T-cell (primary cell): ENCODE data around the gene JPT2. TPM values are rescaled to one million over a fixed set of nuclear protein-coding genes. Genes with fewer than 3 reads are reported as not detected.
"Not testable (repeated sequence)": the region's sequence is repeated elsewhere in the genome, so short reads cannot be mapped to it uniquely, and the experiment has no call there.

Experiments
- ATAC-seq, 4 experiments: fragments of 200-7000 bp in 3 of 4; fragments of 150-1000 bp in 1 of 4; cut with Tn5 transposase; replicated peaks in 1 of 4; 1 replicate in 3 of 4; 2 replicates in 1 of 4; pipeline ENCODE4 v1.10.0; 2021; ENCODE audit warnings: moderate library complexity in 3 of 4, mild to moderate bottlenecking in 2 of 4, moderate number of reproducible peaks in 1 of 4
- CTCF ChIA-PET, 2 donors: fragments of 300-600 bp; sonication (Branson Sonifier 250); formaldehyde crosslinking; loops; one replicate each; lab custom pipeline; 2022; ENCODE audit warnings: antibody characterized with exemption in 2 of 2; lab: Charles Lee
- POLR2A ChIA-PET, 2 donors: fragments of 300-600 bp; sonication (Branson Sonifier 250); formaldehyde crosslinking; loops; one replicate each; lab custom pipeline; 2022; ENCODE audit warnings: antibody characterized with exemption in 2 of 2; lab: Charles Lee
- DNase-seq, 35 experiments: peaks; one replicate each; pipeline versions ENCODE4 v3.0.0 to v3.0.0-alpha.2; 2013 to 2023
- H3K27ac ChIP-seq: one replicate; pipeline ENCODE4 v1.5.1; 2013; ENCODE audit warnings: low read length
- H3K27me3 ChIP-seq, 2 experiments: replicated peaks in 1 of 2; 1 replicate in 1 of 2; 2 replicates in 1 of 2; pipeline versions ENCODE4 v1.6.1 to v1.7.0; 2013; ENCODE audit warnings: low read length in 1 of 2, mixed read lengths in 1 of 2; ENCODE audit not compliant: control insufficient read depth in 2 of 2, insufficient read depth in 2 of 2; ENCODE audit errors: extremely low read depth in 1 of 2
- H3K36me3 ChIP-seq, 2 donors: 1 replicate in 1 of 2; 2 replicates in 1 of 2; pipeline versions ENCODE4 v1.6.1 to v1.7.0; 2013; ENCODE audit warnings: low read length in 1 of 2; ENCODE audit not compliant: control insufficient read depth in 2 of 2, insufficient read depth in 1 of 2; ENCODE audit errors: extremely low read depth in 1 of 2
- H3K4me1 ChIP-seq, 2 experiments: 1 replicate in 1 of 2; 2 replicates in 1 of 2; pipeline versions ENCODE4 v1.6.1 to v1.7.0; 2013; ENCODE audit warnings: low read length in 2 of 2, mixed read lengths in 1 of 2; ENCODE audit not compliant: insufficient read depth in 2 of 2, control insufficient read depth in 1 of 2; ENCODE audit errors: extremely low read depth in 1 of 2
- H3K4me3 ChIP-seq, 2 donors: 1 replicate in 1 of 2; 2 replicates in 1 of 2; pipeline versions ENCODE4 v1.5.1 to v1.7.0; 2013; ENCODE audit warnings: mild to moderate bottlenecking in 2 of 2, low read length in 1 of 2, moderate library complexity in 1 of 2; ENCODE audit not compliant: control insufficient read depth in 1 of 2; ENCODE audit errors: extremely low read depth in 1 of 2
- H3K9me3 ChIP-seq: 2 replicates; pipeline ENCODE4 v1.7.0; 2013
- H3K27ac Mint-ChIP-seq, 2 donors: one replicate each; pipeline ENCODE4 v1.8.0; 2020 to 2021; ENCODE audit warnings: mild to moderate bottlenecking in 2 of 2, mixed read lengths in 2 of 2
- H3K27me3 Mint-ChIP-seq, 2 donors: one replicate each; pipeline ENCODE4 v1.8.0; 2021 to 2022; ENCODE audit warnings: mixed read lengths in 2 of 2
- H3K36me3 Mint-ChIP-seq: one replicate; pipeline ENCODE4 v1.8.0; 2021; ENCODE audit warnings: mixed read lengths
- H3K4me1 Mint-ChIP-seq, 3 donors: one replicate each; pipeline ENCODE4 v1.8.0; 2020 to 2022; ENCODE audit warnings: mixed read lengths in 3 of 3, mild to moderate bottlenecking in 1 of 3
- H3K4me3 Mint-ChIP-seq, 3 donors: one replicate each; pipeline ENCODE4 v1.8.0; 2020 to 2022; ENCODE audit warnings: mild to moderate bottlenecking in 3 of 3, mixed read lengths in 3 of 3, moderate library complexity in 3 of 3
- H3K9me3 Mint-ChIP-seq, 3 donors: one replicate each; pipeline ENCODE4 v1.8.0; 2020 to 2022; ENCODE audit warnings: mixed read lengths in 3 of 3
- WGBS: methylation state at CpG from one replicate; pipeline ENCODE4 v1.1.5; 2013; ENCODE audit warnings: missing lambda C conversion rate; ENCODE audit not compliant: insufficient coverage; 5-methylcytosine and 5-hydroxymethylcytosine counted together
- total RNA-seq, 35 experiments: library from RNA in 6 of 35; stranded (reverse) in 6 of 35; fragments of 120-200 nt in 1 of 35; gene quantifications; one replicate each; pipeline versions ENCODE4 v1.2.1 to v1.2.4 and lab custom pipeline; 2013 to 2026

The JPT2 gene
- total RNA-seq, 5 donors from 2014 or later (not counting 1 experiment from before 2014, with no cell fraction given): 13.8 to 51.1 (median 41.3) TPM

GRCh38 chr16:1698680-1699079 is 20.6 kb downstream of the JPT2 start:
- H3K9me3 ChIP-seq: no peaks in the 10 kb centered on the region
- Mint-ChIP-seq H3K4me3 (no peak overlapping the region), H3K4me1 (no peaks in the 10 kb centered on the region), H3K36me3 (peaks cover 28% of the 10 kb centered on the region), H3K27me3 (no peaks in the 10 kb centered on the region), H3K9me3 (no peaks in the 10 kb centered on the region), H3K27ac (peak overlapping the region in 1 of 2 donors; percentile 72)
- DNase-seq (no peak), ATAC-seq (no peak)
- ChIA-PET CTCF (no interaction called here), POLR2A (no interaction called here)
- H3K27me3 ChIP-seq: no peaks in the 10 kb centered on the region
- WGBS: 99% methylated on average over 8 of the region's 10 CpGs
- H3K4me3 ChIP-seq: no peak overlapping the region
- H3K27ac ChIP-seq: no peak overlapping the region
- H3K4me1 ChIP-seq: no peaks in the 10 kb centered on the region
- H3K36me3 ChIP-seq: peaks cover 13 to 57% of the 10 kb centered on the region in 2 donors

GRCh38 chr16:1700246-1700645 is 22.2 kb downstream of the JPT2 start:
- Histone ChIP-seq H3K4me3 (no peak overlapping the region), H3K27me3 (no peaks in the 10 kb centered on the region), H3K9me3 (no peaks in the 10 kb centered on the region), H3K36me3 (peaks cover 9 to 47% of the 10 kb centered on the region in 2 donors), H3K4me1 (peaks cover 0 to 7% of the 10 kb centered on the region in 2 experiments), H3K27ac (no peak overlapping the region)
- no peak overlapping the region for H3K4me3 Mint-ChIP-seq
- peaks cover 21% of the 10 kb centered on the region for H3K36me3 Mint-ChIP-seq
- peaks cover under 1 to 8% (median 5%) of the 10 kb centered on the region in 3 donors for H3K4me1 Mint-ChIP-seq
- ATAC-seq: no peak
- WGBS: 100% methylated on average over 3 of the region's 3 CpGs
- no peak for DNase-seq
- no peak overlapping the region for H3K27ac Mint-ChIP-seq
- no peaks in the 10 kb centered on the region for H3K27me3 Mint-ChIP-seq
- ChIA-PET CTCF (no interaction called here), POLR2A (no interaction called here)
- H3K9me3 Mint-ChIP-seq: no peaks in the 10 kb centered on the region

- peaks cover 0 to 11% of the 10 kb centered on the region in 2 experiments for H3K4me1 ChIP-seq
- Mint-ChIP-seq H3K27ac (peak overlapping the region in 1 of 2 donors; percentile 53), H3K36me3 (peaks cover 21% of the 10 kb centered on the region), H3K4me1 (peaks cover 3 to 13% (median 10%) of the 10 kb centered on the region in 3 donors), H3K4me3 (no peak overlapping the region), H3K9me3 (no peaks in the 10 kb centered on the region), H3K27me3 (no peaks in the 10 kb centered on the region)
- no CpG with 5 or more reads among the region's 6 CpGs for WGBS
- no peaks in the 10 kb centered on the region for H3K9me3 ChIP-seq
- POLR2A ChIA-PET: interaction anchor here in 1 of 2 donors (0.7 kb wide), 1 partner anchor 20 kb away, joined by 3 read pairs; no protein-coding TSS in a partner anchor
- DNase-seq: no peak
- CTCF ChIA-PET: no interaction called here
- H3K4me3 ChIP-seq: no peak overlapping the region
- no peak overlapping the region for H3K27ac ChIP-seq
- H3K27me3 ChIP-seq: no peaks in the 10 kb centered on the region
- no peak for ATAC-seq
- H3K36me3 ChIP-seq: peaks cover 9 to 43% of the 10 kb centered on the region in 2 donors
Observed at GRCh38 chr16:1701216-1701878, 23.3 kb downstream of the JPT2 start.

GRCh38 chr16:1705324-1705687 is 27.2 kb downstream of the JPT2 start:
- H3K9me3 ChIP-seq, H3K27me3 Mint-ChIP-seq, H3K27me3 ChIP-seq, H3K36me3 Mint-ChIP-seq, H3K9me3 Mint-ChIP-seq: not testable (repeated sequence)
- ChIA-PET CTCF (interaction anchor here in 1 of 2 donors (0.6 to 2.9 kb wide), 9 partner anchors 14 to 1161 kb away, joined by 3 to 16 read pairs (median 6); partner anchors contain the start of genes CRAMP1, IFT140, JPT2 and NUBP2), POLR2A (interaction anchor here in 1 of 2 donors (0.6 kb wide), 1 partner anchor 326 kb away, joined by 3 read pairs; no protein-coding TSS in a partner anchor)
- DNase-seq (peak in 6 of 35 experiments; percentile 5 to 46 (median 16)), ATAC-seq (peak in 3 of 4 experiments; percentile 5 to 35 (median 6))
- Mint-ChIP-seq H3K4me3 (peak overlapping the region; percentile 98 to 99 (median 99)), H3K27ac (peak overlapping the region; percentile 97), H3K4me1 (peaks cover 34 to 40% (median 34%) of the 10 kb centered on the region in 3 donors)
- Histone ChIP-seq H3K4me1 (peaks cover 0 to 44% of the 10 kb centered on the region in 2 experiments), H3K36me3 (peaks cover 3 to 15% of the 10 kb centered on the region in 2 donors), H3K4me3 (peak overlapping the region; percentile 89 to 98), H3K27ac (peak overlapping the region; percentile 72)
- 0% methylated on average over 11 of the region's 16 CpGs for WGBS

- ATAC-seq (peak; percentile 87 to 91 (median 88)), DNase-seq (peak; percentile 80 to 99 (median 91))
- ChIA-PET CTCF (interaction anchor here in 1 of 2 donors (0.6 to 2.9 kb wide), 11 partner anchors 15 to 1161 kb away, joined by 3 to 16 read pairs (median 4); partner anchors contain the start of genes CRAMP1, IFT140, JPT2 and NUBP2), POLR2A (interaction anchor here in 1 of 2 donors (0.6 to 1.1 kb wide), 2 partner anchors 11 to 327 kb away, joined by 3 read pairs; no protein-coding TSS in a partner anchor)
- Mint-ChIP-seq H3K27me3 (no peaks in the 10 kb centered on the region), H3K36me3 (no peaks in the 10 kb centered on the region), H3K4me1 (peaks cover 34 to 42% (median 39%) of the 10 kb centered on the region in 3 donors), H3K4me3 (peak within 1 kb of the TSS; percentile 98 to 99 (median 99)), H3K27ac (peak within 1 kb of the TSS; percentile 97), H3K9me3 (no peaks in the 10 kb centered on the region)
- peaks cover 0 to 12% of the 10 kb centered on the region in 2 donors for H3K36me3 ChIP-seq
- H3K4me3 ChIP-seq: peak within 1 kb of the TSS; percentile 89 to 99
- peak within 1 kb of the TSS; percentile 72 for H3K27ac ChIP-seq
- WGBS: under 1% methylated on average over 78 of the region's 79 CpGs
- no peaks in the 10 kb centered on the region for H3K27me3 ChIP-seq
- no peaks in the 10 kb centered on the region for H3K9me3 ChIP-seq
- peaks cover 0 to 44% of the 10 kb centered on the region in 2 experiments for H3K4me1 ChIP-seq
Observed at GRCh38 chr16:1705688-1706385, 27.8 kb downstream of the JPT2 start, which contains the start of gene MAPK8IP3. TSS of gene MAPK8IP3 (plus strand) at chr16:1706195. CDS start at chr16:1706340, 145 bp downstream.
